Astrocyte of the spinal cord (primary cell): ENCODE results near the gene SFSWAP.

Source experiments
- DNase-seq: peaks from one replicate; pipeline ENCODE4 v3.0.0; 2011; ENCODE audit warnings: low read depth, low spot score
- H3K4me3 ChIP-seq: 2 replicates; pipeline ENCODE4 v1.5.1; 2011; ENCODE audit warnings: low read depth, mild to moderate bottlenecking, low read length, moderate library complexity
- in situ Hi-C: cut with HindIII; loops from 2 replicates; pipeline ENCODE4 v1.10.0; 2017; ENCODE audit warnings: low sequenced_read_pairs
- TF ChIP-seq, protein P1 (sequence below): IDR thresholded peaks from 2 replicates; pipeline ENCODE4 v1.5.1; 2012; ENCODE audit warnings: low read depth, mild to moderate bottlenecking, low read length, inconsistent platforms

The SFSWAP gene

DNA sequence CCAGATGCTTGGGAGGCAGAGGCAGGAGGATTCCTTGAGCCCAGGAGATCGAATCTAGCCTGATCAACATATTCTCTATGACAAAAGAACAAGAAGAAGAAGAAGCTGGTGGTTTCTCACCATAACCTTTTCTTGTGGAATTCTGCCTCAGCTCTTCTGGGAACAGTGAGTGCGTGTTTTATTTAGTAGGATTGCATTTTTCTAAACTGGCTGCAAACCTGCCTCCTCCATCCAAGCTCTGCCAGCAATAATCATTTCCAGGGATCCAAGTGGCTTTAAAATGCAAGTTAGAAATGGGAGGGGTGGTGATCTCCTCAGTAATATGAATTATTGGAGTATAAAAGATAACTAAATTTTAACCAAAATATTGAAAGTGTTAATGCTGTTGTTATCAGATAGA is 71.2 kb downstream of the SFSWAP start:
- H3K4me3 ChIP-seq: no peak overlapping the region
- in situ Hi-C loops: no loop called here
- no peak for DNase-seq
- TF ChIP-seq, protein P1, sequence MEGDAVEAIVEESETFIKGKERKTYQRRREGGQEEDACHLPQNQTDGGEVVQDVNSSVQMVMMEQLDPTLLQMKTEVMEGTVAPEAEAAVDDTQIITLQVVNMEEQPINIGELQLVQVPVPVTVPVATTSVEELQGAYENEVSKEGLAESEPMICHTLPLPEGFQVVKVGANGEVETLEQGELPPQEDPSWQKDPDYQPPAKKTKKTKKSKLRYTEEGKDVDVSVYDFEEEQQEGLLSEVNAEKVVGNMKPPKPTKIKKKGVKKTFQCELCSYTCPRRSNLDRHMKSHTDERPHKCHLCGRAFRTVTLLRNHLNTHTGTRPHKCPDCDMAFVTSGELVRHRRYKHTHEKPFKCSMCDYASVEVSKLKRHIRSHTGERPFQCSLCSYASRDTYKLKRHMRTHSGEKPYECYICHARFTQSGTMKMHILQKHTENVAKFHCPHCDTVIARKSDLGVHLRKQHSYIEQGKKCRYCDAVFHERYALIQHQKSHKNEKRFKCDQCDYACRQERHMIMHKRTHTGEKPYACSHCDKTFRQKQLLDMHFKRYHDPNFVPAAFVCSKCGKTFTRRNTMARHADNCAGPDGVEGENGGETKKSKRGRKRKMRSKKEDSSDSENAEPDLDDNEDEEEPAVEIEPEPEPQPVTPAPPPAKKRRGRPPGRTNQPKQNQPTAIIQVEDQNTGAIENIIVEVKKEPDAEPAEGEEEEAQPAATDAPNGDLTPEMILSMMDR: no peak

GRCh38 chr12:131783915-131784541 is 73.1 kb downstream of the SFSWAP start:
- DNase-seq: peak; percentile 90
- TF ChIP-seq, protein P1: no peak

GRCh38 chr12:131784909-131785762 is 74.2 kb downstream of the SFSWAP start:
- DNase-seq: peak; percentile 70
- H3K4me3 ChIP-seq: no peak overlapping the region
- TF ChIP-seq, protein P1: no peak
- in situ Hi-C loops: no loop called here

More at GRCh38 chr12:131783915-131784541, 73.1 kb downstream of the SFSWAP start:
- in situ Hi-C loops: no loop called here
- H3K4me3 ChIP-seq: peak overlapping the region; percentile 16

DNA sequence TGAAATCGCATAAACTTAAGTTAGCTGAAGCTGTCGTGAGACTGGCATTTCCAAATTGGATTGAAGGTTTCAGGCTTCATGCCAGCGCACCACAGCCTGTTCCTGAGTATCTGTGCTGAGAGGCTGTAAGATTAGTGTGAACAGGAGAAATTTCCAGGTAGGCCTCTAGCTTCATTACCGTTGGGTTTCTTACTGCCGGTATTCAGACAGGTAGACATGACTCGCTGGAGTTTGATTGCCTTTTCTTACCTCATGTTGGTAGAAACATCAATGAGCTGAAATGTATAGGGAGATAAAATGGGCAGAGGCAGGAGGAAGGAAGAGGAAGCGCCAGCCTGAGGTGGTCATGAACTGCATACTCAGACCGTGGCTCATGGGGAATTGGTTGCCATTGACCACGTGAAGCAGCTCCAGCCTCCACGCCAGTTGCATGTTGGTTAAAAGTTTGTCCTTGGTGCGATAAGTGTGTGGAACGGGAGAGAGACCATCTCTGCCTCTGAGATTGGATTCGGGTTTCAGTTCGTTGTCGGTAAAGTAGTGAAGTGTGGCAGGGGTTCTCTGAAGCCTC is 75.0 kb downstream of the SFSWAP start:
- TF ChIP-seq, protein P1: no peak
- DNase-seq: no peak
- in situ Hi-C loops: no loop called here
- H3K4me3 ChIP-seq: no peak overlapping the region

DNA sequence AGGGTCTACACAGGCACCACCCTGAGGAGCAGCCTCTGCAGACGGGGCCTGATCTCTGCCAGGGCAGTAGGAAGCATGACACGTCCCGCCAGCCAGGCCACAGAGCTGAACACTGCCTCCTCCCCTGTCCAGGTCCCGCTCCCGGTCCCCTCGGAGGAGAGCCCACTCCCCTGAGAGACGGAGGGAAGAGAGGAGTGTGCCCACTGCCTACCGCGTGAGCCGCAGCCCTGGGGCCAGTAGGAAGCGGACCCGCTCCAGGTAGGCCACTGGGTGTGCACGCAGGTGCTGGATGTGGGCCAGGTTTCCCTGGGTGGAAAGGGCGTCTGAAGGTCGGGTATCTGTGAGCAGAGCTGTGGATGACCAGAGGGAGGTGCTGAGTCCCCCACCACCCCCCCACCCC is 75.4 kb downstream of the SFSWAP start:
- DNase-seq: no peak
- H3K4me3 ChIP-seq: no peak overlapping the region
- TF ChIP-seq, protein P1: no peak
- in situ Hi-C loops: no loop called here

DNA sequence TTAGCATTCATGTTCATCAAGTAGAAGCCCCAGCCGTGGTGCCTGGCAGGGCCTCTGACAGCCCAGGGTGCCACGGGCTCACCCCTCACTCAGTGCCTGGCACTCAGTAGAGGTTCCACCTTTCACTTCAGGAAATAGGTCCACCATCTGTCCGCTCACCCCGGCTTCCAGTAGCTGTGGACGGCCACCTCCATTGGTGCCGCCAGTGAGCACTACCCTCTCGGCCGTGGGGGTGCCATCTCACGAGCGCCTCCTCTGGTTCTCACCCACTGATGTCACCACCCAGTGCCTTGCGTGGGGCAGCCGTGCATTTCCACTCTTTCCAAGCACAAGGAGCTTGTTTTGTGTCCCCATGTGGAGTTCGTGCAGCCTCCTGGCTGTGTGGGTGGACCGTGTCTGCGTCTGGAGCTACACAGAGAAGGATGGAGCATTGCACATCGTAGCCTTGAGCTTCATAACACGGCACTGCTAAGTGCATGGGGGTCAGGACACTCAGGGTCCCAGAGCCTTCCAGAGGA is 76.3 kb downstream of the SFSWAP start:
- in situ Hi-C loops: no loop called here
- DNase-seq: no peak
- H3K4me3 ChIP-seq: no peak overlapping the region
- TF ChIP-seq, protein P1: no peak
